NCI-H146 (cell line): ENCODE data around the gene AGMO.

Experiments
- DNase-seq: peaks from one replicate; lab custom pipeline; 2025; lab: John Stamatoyannopoulos, UW

AGMO gene

DNA sequence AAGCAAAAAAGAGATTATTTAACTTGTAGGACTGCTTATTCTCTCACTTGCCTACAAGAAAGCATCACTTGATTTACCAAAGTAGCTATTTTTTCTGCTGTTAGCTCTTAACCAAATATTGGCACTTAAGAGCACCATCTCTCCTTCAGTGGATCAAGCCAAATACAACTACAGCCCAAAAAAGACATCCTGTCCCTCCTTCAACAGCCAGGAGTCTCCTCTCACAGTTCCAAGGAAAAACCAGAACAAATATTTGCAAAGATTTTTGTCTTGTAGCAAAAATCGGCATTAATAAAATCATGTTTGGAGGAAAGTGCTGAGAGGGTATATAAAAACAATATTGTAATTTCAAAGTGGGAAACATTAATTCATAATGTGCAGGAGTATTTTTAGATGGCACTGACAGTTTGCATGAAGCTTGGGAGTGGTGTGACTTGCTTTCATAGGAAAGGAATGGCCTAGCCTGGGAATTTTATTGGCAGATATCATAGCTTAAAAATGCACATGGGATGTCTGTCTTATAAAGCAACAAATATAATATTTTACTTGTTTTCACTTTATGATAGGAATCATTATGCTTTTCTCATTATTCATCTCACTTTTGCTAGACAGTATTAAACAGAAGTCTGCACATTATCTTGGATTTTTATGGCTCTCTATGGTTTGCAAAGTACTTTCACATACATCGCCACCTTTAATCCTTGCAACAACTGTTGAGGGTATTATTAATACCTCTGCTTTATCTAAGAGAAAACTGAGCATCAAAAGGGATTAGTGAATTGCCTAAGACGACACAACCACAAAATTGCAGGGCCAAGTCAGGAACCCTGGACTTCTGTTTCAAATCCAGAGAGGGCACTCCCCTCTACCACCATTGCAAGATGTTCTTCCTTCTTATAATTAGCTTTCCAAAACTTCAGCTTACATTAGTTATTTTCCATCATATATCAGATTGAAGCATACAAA is 103.5 kb downstream of the AGMO start:
- DNase-seq, result peak; percentile 2

- DNase-seq, result no peak
Observed at GRCh38 chr7:15452670-15453069, 109.1 kb downstream of the AGMO start.

DNA sequence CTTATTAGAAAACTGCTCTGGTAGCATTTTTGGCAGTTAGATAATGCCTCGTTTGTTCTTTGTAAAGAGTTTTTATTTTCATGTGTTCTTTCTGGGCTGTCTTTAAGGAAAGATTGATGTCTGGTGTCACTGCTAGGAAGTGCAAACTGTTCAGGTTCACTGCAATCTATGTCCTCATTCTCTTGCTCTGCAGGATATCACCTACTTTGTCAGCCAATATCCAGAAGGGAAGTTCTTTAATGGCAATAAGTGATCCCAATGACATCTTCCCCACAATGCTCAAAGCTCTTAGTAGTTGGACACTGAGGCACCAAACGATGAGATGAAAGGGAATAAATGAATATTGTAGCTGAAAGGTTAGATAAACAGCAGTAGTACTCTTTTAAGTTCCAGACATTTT is 115.1 kb downstream of the AGMO start:
- peak; percentile 16 for DNase-seq

DNA sequence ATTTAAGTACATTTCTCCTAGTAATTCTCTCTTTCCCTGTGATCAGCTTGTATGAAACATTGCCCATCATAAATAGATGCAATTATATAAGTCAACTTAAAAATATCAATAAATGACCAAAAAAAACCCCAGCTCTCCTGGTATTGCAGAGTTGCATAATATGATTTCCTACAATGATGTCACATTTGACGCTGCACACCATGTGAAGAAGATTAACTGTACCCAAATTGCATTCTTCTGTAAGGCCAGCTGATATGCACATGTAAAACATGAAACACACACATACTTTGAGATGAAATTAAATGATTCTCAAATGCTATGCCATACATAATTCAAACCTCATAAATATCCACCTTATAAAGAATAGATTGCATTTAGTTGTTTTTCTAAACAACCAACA is 115.5 kb downstream of the AGMO start:
- DNase-seq, result no peak

DNA sequence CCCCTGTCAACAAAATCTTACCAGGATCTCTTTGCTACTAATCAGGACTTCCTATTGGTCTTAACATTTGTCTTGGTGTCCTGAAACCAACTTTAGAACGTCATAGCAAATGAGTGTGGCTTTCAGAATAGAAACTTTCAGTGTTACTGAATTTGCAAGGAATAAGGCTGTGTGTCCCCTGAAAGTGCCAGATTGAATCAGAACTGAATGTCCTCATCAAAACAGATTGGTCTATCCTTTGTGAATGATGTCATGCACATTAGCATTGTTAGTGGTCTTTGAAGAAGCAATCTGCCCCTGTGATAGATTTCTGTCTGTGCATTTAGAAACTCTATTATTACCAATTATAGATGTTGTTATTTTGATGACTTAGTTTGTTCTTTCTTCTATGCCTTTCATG is 119.9 kb downstream of the AGMO start:
- DNase-seq, result no peak

DNA sequence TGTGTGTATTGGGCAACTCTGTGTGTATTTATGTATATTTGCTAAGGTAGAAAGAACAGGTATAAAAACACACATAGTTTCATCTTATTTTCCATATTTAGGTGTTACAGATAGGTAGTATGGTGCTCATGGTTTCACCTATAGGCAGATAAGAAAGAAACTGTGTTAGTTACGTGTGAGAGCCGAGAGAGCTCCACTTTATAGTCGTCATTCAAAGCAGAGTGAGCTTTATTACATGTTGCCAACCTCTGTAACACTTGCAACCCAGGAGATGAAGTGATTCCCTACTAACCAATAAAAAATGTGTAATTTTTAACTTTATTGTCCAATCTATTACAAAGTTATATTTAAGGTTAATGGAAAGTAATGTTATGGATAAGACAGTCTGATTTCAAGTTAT is 121.3 kb downstream of the AGMO start:
- DNase-seq, result no peak

DNA sequence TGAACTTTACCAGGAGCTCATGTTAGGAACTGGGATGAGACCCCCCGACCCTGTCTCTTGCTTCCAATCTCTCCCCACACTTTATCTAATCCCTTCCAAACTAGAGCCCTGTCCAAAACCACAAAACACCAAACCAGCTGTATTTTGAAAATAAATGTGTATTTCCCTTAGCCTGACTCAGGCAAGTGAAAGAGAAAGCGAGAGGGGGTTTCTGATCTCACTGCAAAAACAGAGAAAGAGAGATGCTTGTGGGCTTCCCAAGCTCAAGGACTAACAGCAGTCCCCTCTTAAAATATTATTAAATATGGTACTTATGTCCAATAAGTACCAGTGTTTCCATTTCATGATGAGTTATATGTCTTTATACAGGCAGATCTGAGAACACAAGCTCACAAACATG is 122.0 kb downstream of the AGMO start:
- no peak for DNase-seq

- peak; percentile 98 for DNase-seq
Observed at GRCh38 chr7:15433151-15433550, 128.7 kb downstream of the AGMO start.

DNA sequence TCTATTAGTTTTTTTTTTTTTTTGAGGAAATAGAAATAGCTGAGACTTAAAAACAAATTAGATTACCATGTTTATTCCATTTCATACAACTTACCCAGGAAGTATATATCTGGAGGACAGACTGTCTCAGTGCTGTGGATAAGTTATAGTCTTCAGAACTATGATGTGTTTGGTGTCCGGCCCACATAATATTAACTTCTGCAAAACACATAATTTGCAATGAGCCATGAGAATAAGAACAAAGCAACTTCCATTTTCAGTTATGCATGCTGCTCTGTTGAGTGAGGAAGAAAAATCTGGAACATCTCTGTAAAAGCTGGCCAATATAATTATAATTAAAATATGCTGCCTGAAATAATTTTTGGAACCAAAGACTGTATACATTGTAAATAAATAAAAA is 130.9 kb downstream of the AGMO start:
- DNase-seq, result peak; percentile 1

DNA sequence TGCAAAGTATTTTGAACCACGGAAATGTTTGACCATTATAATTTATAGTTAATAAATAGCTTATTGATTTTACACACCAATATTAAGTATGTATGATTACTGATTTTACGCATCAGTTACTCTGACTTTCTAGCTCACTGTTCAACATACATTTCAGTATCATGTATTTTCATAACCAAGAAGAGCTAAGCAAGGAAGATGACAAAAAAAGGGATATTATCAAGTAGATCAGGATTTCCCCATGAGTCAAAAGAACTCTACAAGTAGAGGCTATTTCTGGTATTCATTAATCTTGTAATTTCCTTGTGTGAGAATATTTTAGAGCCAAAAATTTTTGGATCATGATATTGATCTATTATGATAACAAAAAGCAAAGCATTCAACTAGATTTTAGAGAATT is 131.6 kb downstream of the AGMO start:
- DNase-seq, result no peak

DNA sequence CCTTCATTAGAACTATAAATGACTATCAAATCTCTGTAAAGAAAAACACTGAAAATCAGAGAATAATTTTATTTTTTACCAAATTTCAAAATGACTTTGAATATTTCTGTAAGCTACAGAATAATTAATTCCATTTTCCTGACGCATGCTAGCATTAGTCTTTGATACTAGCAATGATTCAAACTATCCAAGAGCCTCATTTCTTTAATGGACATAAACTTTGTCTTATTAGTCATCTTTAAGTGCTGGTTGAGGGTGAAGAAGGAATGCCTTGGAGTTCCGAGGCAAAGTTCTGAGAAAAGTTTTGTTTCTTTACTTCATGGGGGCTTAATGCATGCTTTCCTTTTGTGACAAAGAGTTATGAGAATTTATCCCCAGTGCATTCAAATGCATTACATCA is 137.3 kb downstream of the AGMO start:
- no peak for DNase-seq

DNA sequence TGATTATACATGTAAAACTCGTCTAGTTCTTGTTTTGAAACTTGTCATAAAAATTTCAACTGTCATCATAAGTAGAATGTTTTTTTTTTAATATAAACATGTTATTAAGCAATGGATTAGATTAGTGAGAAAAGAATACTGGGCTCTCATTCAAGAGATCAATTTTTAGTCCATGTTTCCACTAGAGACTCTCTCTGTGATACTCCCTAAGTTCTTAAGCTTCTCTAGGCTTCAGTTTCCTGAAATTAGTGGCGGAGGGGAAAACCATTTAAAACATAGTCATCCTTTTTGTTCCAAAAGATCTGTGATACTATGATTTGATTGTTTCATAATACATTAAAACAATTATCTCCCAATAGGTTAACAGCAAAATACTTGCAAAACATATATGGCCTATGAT is 142.2 kb downstream of the AGMO start:
- no peak for DNase-seq

DNA sequence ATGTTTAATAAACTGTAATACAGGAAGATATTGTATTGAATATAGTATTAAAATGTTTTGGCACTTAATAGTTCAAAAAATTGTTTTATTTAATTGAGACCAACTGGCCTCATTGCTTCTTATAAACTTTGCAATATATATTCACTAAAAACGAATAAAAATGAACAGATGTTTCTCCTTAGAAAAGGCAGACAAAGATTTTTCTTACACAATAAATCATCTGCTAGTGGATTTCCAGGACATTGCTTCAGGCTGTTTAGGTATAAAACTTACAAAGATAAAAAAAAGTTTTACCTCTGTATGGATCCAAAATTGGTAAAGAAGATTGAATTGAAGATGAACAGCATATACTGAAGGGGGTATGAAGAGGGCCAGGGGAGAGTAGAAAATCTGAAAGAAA is 143.6 kb downstream of the AGMO start:
- DNase-seq, result no peak

- no peak for DNase-seq
Observed at GRCh38 chr7:15417341-15417988, 144.3 kb downstream of the AGMO start.

GRCh38 chr7:15411019-15411418 is 150.8 kb downstream of the AGMO start:
- DNase-seq, result no peak

DNA sequence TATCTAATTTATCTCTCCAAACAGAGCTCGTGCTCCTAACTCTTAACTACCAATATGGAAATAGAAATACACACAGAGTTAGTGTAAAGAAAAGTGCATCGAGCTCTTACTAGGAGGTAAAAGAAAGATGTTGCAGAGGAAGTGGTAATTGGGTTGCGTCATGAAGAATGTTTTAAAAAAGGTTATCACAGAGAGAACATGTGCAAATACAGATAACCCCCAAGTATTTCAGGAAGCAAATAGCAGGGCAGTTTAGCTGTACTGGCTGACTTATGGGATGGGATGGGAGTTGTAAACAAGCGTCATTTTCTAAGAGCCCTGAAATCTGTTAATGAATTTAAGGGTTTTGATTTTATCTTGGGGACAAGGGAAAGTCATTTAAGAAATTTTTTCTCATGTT is 153.9 kb downstream of the AGMO start:
- peak; percentile 85 for DNase-seq

DNA sequence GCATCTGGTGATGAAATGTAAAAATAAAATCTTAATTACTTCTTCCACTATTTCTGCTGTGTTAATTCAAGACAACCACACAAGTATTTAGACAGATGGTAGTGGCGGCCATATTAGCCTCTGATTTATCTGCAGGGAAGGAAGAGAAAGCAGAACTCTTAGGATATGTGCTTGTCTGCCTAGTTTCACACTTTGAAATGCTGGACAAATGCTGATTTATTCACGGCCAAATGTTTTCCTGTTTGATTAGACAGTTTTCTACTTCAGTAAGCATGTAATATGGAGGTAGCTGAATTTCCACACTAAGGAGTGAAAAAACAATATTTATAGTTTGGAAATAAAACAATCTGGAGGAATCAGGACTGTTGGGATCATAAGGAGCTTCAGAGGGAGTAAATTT is 158.1 kb downstream of the AGMO start:
- DNase-seq, result no peak

GRCh38 chr7:15403315-15403714 is 158.5 kb downstream of the AGMO start:
- no peak for DNase-seq

GRCh38 chr7:15402436-15403136 is 159.2 kb downstream of the AGMO start:
- DNase-seq, result no peak

- no peak for DNase-seq
Observed at GRCh38 chr7:15400440-15400839, 161.4 kb downstream of the AGMO start.

GRCh38 chr7:15399441-15399840 is 162.4 kb downstream of the AGMO start:
- DNase-seq, result no peak

DNA sequence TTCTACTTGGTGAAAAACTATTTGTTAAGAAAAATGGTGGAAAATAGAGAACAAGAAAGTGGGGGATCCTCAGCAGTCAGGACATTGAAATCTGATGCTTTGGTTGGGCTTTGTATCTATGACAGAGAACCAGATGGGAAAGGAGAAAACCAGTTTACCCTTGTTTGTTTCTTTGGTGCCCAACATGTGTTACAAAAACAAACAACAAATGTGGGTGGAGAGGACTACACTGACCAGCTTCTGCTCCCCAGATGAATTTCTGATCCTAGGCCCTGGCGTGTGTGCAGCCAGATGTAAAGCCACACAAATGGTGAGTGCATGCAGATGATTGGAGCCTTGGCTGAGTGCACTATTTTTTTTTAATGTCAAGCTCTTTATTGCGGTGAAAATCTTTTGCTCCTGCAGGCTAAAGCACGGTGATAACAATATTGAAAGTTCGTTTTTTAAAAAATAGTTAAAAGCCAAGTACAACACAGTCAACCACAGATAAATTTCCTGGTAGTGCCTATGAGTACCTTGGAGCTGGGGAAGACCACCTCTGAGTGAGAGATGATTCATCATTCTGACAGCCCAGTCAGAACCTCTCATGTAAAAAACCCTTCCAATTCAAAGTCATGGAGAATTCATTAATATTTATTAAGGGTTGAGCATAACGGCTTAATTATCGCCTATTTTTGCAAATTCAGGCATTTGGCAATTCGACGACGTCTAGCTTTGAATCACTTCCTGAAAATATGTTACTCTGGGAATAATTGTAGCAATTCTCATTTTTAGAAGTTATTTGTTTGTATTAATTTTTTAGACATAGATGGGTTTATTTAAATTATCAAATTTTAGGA is 163.7 kb downstream of the AGMO start:
- DNase-seq, result no peak
